K562 (cell line): ENCODE measurements around the gene ESPN. TPM values are rescaled to one million over a fixed set of nuclear protein-coding genes. Genes with fewer than 3 reads are reported as not detected.

Experiments
- ATF1 ChIP-seq, 2 experiments: fragments of 450-650 bp in 1 of 2; IDR thresholded peaks; 2 replicates each; pipeline ENCODE4 v1.6.1; 2016; ENCODE audit warnings: missing compliant biosample characterization in 1 of 2, missing genetic modification characterization in 1 of 2
- CBX8 ChIP-seq: fragments of 200-600 bp; sonication (generic); IDR thresholded peaks from 2 replicates; pipeline ENCODE4 v1.6.1; 2012; ENCODE audit warnings: borderline replicate concordance, mixed run types, low read depth, mild to moderate bottlenecking, moderate library complexity, mixed read lengths, low read length, control low read depth, inconsistent platforms; ENCODE audit not compliant: poor library complexity, severe bottlenecking; ENCODE audit errors: extremely low read depth
- DPF2 ChIP-seq: fragments of 450-650 bp; IDR thresholded peaks from 2 replicates; pipeline ENCODE4 v1.6.1; 2016
- KLF16 ChIP-seq: IDR thresholded peaks from 2 replicates; pipeline ENCODE4 v1.6.1; 2016; ENCODE audit warnings: antibody characterized with exemption
- MECOM ChIP-seq: fragments of 250-450 bp; sonication (Bioruptor Pico); IDR thresholded peaks from 2 replicates; pipeline ENCODE4 v1.8.0; 2022; ENCODE audit warnings: inconsistent platforms
- NCOA1 ChIP-seq: fragments of 450-650 bp; IDR thresholded peaks from 2 replicates; pipeline ENCODE4 v1.6.1; 2016; ENCODE audit warnings: low read depth
- NR1H2 ChIP-seq: sonication (generic); formaldehyde crosslinking; IDR thresholded peaks from 2 replicates; pipeline ENCODE4 v1.4.0; 2020; ENCODE audit warnings: mild to moderate bottlenecking, missing genetic modification reagents
- SRF ChIP-seq, 2 experiments: fragments of 250-450, 450-650 bp in 1 of 2; sonication (Bioruptor Pico) in 1 of 2; sonication (generic) in 1 of 2; formaldehyde crosslinking; IDR thresholded peaks; 2 replicates each; pipeline versions ENCODE4 v1.5.0 to v1.5.1; 2020 to 2022; ENCODE audit warnings: mild to moderate bottlenecking in 1 of 2, missing genetic modification reagents in 1 of 2
- SRSF3 ChIP-seq: fragments of 200-400 bp; formaldehyde crosslinking; IDR thresholded peaks from 2 replicates; pipeline ENCODE4 v1.6.1; 2016; ENCODE audit warnings: mild to moderate bottlenecking, low read length, moderate library complexity; ENCODE audit not compliant: insufficient read depth
- WHSC1 ChIP-seq: IDR thresholded peaks from one replicate; pipeline ENCODE4 v1.6.1; 2012; ENCODE audit warnings: low read length, control low read depth, inconsistent platforms
- ZNF384 ChIP-seq: IDR thresholded peaks from 2 replicates; pipeline ENCODE4 v1.6.1; 2012; ENCODE audit warnings: low read depth, low read length, improper control_type of control experiment
- polyA plus RNA-seq, 8 experiments: library from polyadenylated mRNA; depleted of rRNA in 4 of 8; stranded (reverse) in 5 of 8; unstranded in 3 of 8; fragments of >200 nt; fragmentation: Nextera tagmentation in 2 of 8; fragmentation: Illumina TruSeq in 1 of 8; extraction: Ambion mirVana in 2 of 8; extraction: Trizol in 1 of 8; gene quantifications; 2 replicates each; pipeline versions ENCODE4 v1.2.1 to v1.2.3, GENCODE V29; 2011 to 2014; ENCODE audit warnings: inconsistent platforms in 1 of 8, missing spikeins in 1 of 8
- total RNA-seq, 7 experiments: library from RNA; depleted of rRNA in 6 of 7; stranded (reverse); fragments of >200 nt in 6 of 7; fragmentation: Illumina TruSeq in 2 of 7; extraction: Trizol in 2 of 7; gene quantifications; 2 replicates each; pipeline versions ENCODE4 v1.2.1 to v1.2.3, GENCODE V29; 2011 to 2021; ENCODE audit warnings: low replicate concordance in 1 of 7
- TF ChIP-seq, protein P1 (sequence below): fragments of 450-650 bp; formaldehyde crosslinking; IDR thresholded peaks from 2 replicates; pipeline ENCODE4 v1.4.0; 2020; ENCODE audit warnings: mild to moderate bottlenecking, mixed read lengths
- TF ChIP-seq, protein P2 (sequence below): fragments of 450-650 bp; formaldehyde crosslinking; IDR thresholded peaks from 2 replicates; pipeline ENCODE4 v1.4.0; 2022; ENCODE audit warnings: missing genetic modification characterization
- TF ChIP-seq, protein P3 (sequence below): sonication (generic); formaldehyde crosslinking; IDR thresholded peaks from 2 replicates; pipeline ENCODE4 v1.8.1; 2023; ENCODE audit warnings: mild to moderate bottlenecking, missing genetic modification reagents
- TF ChIP-seq, protein P4 (sequence below): sonication (generic); formaldehyde crosslinking; IDR thresholded peaks from 2 replicates; pipeline ENCODE4 v1.8.0; 2022; ENCODE audit warnings: mild to moderate bottlenecking, missing genetic modification reagents

Gene ESPN
- total and polyA plus RNA-seq, 9 of the 15 experiments (the other 6 are each of a cell fraction or from before 2014, with no cell fraction given), result 0.07 to 1.2 (median 0.45) TPM; not detected in 3

DNA sequence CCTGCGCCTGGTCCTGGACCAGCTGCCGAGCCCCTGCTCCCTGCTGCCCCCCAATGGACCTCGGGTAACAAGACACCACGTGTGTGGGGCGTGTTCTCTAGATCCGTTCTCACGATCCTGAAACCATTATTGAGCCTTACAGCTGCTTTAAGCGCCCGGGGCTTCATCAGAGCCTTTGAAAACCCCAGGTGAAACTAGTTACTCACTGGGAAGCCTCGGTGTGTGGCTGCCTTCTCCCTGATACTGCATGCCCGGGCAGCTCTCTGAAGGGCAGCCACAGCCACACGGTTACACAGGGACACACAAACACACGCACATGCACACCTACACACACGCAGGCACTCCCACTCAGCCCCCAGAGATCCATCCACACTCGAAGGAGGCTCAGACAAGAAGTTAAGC lies 10.1 kb upstream of the ESPN start (continued):
- TF ChIP-seq, protein P1, sequence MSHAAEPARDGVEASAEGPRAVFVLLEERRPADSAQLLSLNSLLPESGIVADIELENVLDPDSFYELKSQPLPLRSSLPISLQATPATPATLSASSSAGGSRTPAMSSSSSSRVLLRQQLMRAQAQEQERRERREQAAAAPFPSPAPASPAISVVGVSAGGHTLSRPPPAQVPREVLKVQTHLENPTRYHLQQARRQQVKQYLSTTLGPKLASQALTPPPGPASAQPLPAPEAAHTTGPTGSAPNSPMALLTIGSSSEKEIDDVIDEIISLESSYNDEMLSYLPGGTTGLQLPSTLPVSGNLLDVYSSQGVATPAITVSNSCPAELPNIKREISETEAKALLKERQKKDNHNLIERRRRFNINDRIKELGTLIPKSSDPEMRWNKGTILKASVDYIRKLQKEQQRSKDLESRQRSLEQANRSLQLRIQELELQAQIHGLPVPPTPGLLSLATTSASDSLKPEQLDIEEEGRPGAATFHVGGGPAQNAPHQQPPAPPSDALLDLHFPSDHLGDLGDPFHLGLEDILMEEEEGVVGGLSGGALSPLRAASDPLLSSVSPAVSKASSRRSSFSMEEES (CRISPR knock-in tag), result no peak
- TF ChIP-seq ATF1 (CRISPR knock-in tag; IDR thresholded peaks at IDR 0.05) (no peak), ATF1 (tag; IDR thresholded peaks at IDR 0.05) (peak; percentile 21; the same call in 1 of the 2 replicates), WHSC1 (no peak), MECOM (CRISPR knock-in tag) (no peak), NR1H2 (CRISPR knock-in tag) (no peak), NCOA1 (no peak), SRF (CRISPR knock-in tag; IDR thresholded peaks at IDR 0.05) (no peak), KLF16 (peak; percentile 55; the same call in 1 of the 2 replicates), DPF2 (no peak), CBX8 (no peak), SRSF3 (no peak), ZNF384 (no peak)
- TF ChIP-seq, protein P2, sequence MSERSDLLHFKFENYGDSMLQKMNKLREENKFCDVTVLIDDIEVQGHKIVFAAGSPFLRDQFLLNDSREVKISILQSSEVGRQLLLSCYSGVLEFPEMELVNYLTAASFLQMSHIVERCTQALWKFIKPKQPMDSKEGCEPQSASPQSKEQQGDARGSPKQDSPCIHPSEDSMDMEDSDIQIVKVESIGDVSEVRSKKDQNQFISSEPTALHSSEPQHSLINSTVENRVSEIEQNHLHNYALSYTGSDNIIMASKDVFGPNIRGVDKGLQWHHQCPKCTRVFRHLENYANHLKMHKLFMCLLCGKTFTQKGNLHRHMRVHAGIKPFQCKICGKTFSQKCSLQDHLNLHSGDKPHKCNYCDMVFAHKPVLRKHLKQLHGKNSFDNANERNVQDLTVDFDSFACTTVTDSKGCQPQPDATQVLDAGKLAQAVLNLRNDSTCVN (CRISPR knock-in tag), result no peak
- TF ChIP-seq, protein P3, sequence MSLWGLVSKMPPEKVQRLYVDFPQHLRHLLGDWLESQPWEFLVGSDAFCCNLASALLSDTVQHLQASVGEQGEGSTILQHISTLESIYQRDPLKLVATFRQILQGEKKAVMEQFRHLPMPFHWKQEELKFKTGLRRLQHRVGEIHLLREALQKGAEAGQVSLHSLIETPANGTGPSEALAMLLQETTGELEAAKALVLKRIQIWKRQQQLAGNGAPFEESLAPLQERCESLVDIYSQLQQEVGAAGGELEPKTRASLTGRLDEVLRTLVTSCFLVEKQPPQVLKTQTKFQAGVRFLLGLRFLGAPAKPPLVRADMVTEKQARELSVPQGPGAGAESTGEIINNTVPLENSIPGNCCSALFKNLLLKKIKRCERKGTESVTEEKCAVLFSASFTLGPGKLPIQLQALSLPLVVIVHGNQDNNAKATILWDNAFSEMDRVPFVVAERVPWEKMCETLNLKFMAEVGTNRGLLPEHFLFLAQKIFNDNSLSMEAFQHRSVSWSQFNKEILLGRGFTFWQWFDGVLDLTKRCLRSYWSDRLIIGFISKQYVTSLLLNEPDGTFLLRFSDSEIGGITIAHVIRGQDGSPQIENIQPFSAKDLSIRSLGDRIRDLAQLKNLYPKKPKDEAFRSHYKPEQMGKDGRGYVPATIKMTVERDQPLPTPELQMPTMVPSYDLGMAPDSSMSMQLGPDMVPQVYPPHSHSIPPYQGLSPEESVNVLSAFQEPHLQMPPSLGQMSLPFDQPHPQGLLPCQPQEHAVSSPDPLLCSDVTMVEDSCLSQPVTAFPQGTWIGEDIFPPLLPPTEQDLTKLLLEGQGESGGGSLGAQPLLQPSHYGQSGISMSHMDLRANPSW (CRISPR knock-in tag), result no peak
- TF ChIP-seq, protein P4, sequence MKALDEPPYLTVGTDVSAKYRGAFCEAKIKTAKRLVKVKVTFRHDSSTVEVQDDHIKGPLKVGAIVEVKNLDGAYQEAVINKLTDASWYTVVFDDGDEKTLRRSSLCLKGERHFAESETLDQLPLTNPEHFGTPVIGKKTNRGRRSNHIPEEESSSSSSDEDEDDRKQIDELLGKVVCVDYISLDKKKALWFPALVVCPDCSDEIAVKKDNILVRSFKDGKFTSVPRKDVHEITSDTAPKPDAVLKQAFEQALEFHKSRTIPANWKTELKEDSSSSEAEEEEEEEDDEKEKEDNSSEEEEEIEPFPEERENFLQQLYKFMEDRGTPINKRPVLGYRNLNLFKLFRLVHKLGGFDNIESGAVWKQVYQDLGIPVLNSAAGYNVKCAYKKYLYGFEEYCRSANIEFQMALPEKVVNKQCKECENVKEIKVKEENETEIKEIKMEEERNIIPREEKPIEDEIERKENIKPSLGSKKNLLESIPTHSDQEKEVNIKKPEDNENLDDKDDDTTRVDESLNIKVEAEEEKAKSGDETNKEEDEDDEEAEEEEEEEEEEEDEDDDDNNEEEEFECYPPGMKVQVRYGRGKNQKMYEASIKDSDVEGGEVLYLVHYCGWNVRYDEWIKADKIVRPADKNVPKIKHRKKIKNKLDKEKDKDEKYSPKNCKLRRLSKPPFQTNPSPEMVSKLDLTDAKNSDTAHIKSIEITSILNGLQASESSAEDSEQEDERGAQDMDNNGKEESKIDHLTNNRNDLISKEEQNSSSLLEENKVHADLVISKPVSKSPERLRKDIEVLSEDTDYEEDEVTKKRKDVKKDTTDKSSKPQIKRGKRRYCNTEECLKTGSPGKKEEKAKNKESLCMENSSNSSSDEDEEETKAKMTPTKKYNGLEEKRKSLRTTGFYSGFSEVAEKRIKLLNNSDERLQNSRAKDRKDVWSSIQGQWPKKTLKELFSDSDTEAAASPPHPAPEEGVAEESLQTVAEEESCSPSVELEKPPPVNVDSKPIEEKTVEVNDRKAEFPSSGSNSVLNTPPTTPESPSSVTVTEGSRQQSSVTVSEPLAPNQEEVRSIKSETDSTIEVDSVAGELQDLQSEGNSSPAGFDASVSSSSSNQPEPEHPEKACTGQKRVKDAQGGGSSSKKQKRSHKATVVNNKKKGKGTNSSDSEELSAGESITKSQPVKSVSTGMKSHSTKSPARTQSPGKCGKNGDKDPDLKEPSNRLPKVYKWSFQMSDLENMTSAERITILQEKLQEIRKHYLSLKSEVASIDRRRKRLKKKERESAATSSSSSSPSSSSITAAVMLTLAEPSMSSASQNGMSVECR, result peak; percentile 48; the same call in 1 of the 2 replicates
